HepG2 (cell line): ENCODE measurements around the gene SMKR1. TPM values are rescaled to one million over a fixed set of nuclear protein-coding genes. Genes with fewer than 3 reads are reported as not detected.

Source experiments
- ATAC-seq: fragments of 200-7000 bp; cut with Tn5 transposase; 3 replicates; pipeline ENCODE4 v1.9.1; 2020; ENCODE audit warnings: mild to moderate bottlenecking, moderate library complexity
- BruUV-seq: library from RNA; stranded (reverse); fragments of 400-500 nt; replicated peaks from 2 replicates; lab custom pipeline; 2021; lab: Mats Ljungman, UMichigan
- CTCF ChIA-PET: fragments of 300-600 bp; formaldehyde crosslinking; extraction: SDS; loops from one replicate; lab custom pipeline; 2021; ENCODE audit warnings: low total read pairs, inconsistent platforms, low intra/inter-chr PET ratio; lab: Yijun Ruan, JAX
- POLR2A ChIA-PET: fragments of 350-600 bp; sonication (Branson Sonifier 250); formaldehyde crosslinking; loops from one replicate; lab custom pipeline; 2020; ENCODE audit warnings: antibody characterized with exemption, inconsistent platforms; lab: Yijun Ruan, JAX
- DNase-seq: peaks from one replicate; pipeline ENCODE4 v3.0.0-alpha.2; 2015; ENCODE audit warnings: low spot score
- FAIRE-seq: peaks from 3 replicates; lab custom pipeline; 2011; peaks lifted over from hg19 to GRCh38; lab: Jason Lieb, UNC
- H2AFZ ChIP-seq: one replicate; pipeline ENCODE4 v1.6.1; 2011; ENCODE audit warnings: low read length, inconsistent platforms
- H3K27ac ChIP-seq: fragments of 300-600 bp; 3 replicates; pipeline ENCODE4 v1.8.0; 2011; ENCODE audit warnings: mixed run types, mild to moderate bottlenecking, mixed read lengths, low read length, inconsistent platforms; ENCODE audit not compliant: insufficient read depth; ENCODE audit errors: extremely low read length
- H3K27me3 ChIP-seq, 2 experiments: fragments of 200-600 bp in 1 of 2; 2 replicates in 1 of 2; 3 replicates in 1 of 2; pipeline versions ENCODE4 v1.6.0 to v1.8.0; 2011; ENCODE audit warnings: low read length in 2 of 2, mild to moderate bottlenecking in 2 of 2, moderate library complexity in 2 of 2, inconsistent platforms in 1 of 2; ENCODE audit not compliant: insufficient read depth in 2 of 2, control insufficient read depth in 1 of 2
- H3K36me3 ChIP-seq, 2 experiments: fragments of 200-600 bp in 1 of 2; replicated peaks in 1 of 2; 2 replicates in 1 of 2; 3 replicates in 1 of 2; pipeline versions ENCODE4 v1.5.1 to v1.8.0; 2011; ENCODE audit warnings: low read length in 2 of 2, inconsistent platforms in 1 of 2; ENCODE audit not compliant: insufficient read depth in 2 of 2, control insufficient read depth in 1 of 2
- H3K4me1 ChIP-seq: 2 replicates; pipeline ENCODE4 v1.5.1; 2012; ENCODE audit warnings: low read length, inconsistent platforms; ENCODE audit not compliant: insufficient read depth
- H3K4me2 ChIP-seq: 2 replicates; pipeline ENCODE4 v1.6.0; 2011; ENCODE audit warnings: low read depth, low read length, inconsistent platforms
- H3K4me3 ChIP-seq, 3 experiments: fragments of 200-600 bp in 1 of 3; sonication (generic), shearing (Covaris generic) in 1 of 3; replicated peaks in 1 of 3; 2 replicates each; pipeline ENCODE4 v1.5.1; 2011 to 2016; ENCODE audit warnings: low read length in 3 of 3, inconsistent platforms in 2 of 3, low read depth in 2 of 3, mild to moderate bottlenecking in 2 of 3, control low read depth in 1 of 3, mixed read lengths in 1 of 3; ENCODE audit not compliant: insufficient read depth in 1 of 3
- H3K79me2 ChIP-seq: one replicate; pipeline ENCODE4 v1.6.1; 2011; ENCODE audit warnings: low read length, inconsistent platforms; ENCODE audit not compliant: insufficient read depth
- H3K9ac ChIP-seq: 2 replicates; pipeline ENCODE4 v1.6.0; 2011; ENCODE audit warnings: mild to moderate bottlenecking, low read depth, low read length, inconsistent platforms; ENCODE audit not compliant: insufficient read depth
- H3K9me3 ChIP-seq: 2 replicates; pipeline ENCODE4 v1.5.1; 2012; ENCODE audit warnings: mild to moderate bottlenecking, low read length
- H4K20me1 ChIP-seq: 2 replicates; pipeline ENCODE4 v1.6.0; 2011; ENCODE audit warnings: inconsistent platforms, mild to moderate bottlenecking, low read length, moderate library complexity; ENCODE audit not compliant: insufficient read depth
- POLR2G ChIP-seq: fragments of 200-400 bp; formaldehyde crosslinking; IDR thresholded peaks from 2 replicates; pipeline ENCODE4 v1.6.1; 2018; ENCODE audit warnings: mild to moderate bottlenecking, low read depth, low read length, moderate library complexity
- SMARCC2 ChIP-seq: fragments of 450-650 bp; IDR thresholded peaks from 2 replicates; pipeline ENCODE4 v1.6.1; 2017; ENCODE audit warnings: antibody characterized with exemption, mild to moderate bottlenecking
- ZNF431 ChIP-seq: sonication (generic); formaldehyde crosslinking; IDR thresholded peaks from 2 replicates; pipeline ENCODE4 v1.9.0; 2022; ENCODE audit warnings: missing genetic modification reagents, low read depth, mild to moderate bottlenecking, borderline replicate concordance
- ZNF530 ChIP-seq: sonication (generic); formaldehyde crosslinking; IDR thresholded peaks from 2 replicates; pipeline ENCODE4 v1.5.0; 2020; ENCODE audit warnings: low read depth, mild to moderate bottlenecking, missing genetic modification reagents
- ZNF678 ChIP-seq: sonication (generic); formaldehyde crosslinking; IDR thresholded peaks from 2 replicates; pipeline ENCODE4 v1.4.0; 2020; ENCODE audit warnings: mild to moderate bottlenecking, missing genetic modification reagents
- ZNF83 ChIP-seq: sonication (generic); formaldehyde crosslinking; IDR thresholded peaks from 2 replicates; pipeline ENCODE4 v1.4.0; 2020; ENCODE audit warnings: missing genetic modification reagents, mild to moderate bottlenecking, borderline replicate concordance
- WGBS: methylation state at CpG from one replicate; pipeline ENCODE4 v1.1.6; 2017; ENCODE audit warnings: low lambda C conversion rate; 5-methylcytosine and 5-hydroxymethylcytosine counted together
- in situ Hi-C: cut with HindIII; loops from 2 replicates; pipeline ENCODE4 v1.10.0; 2017; ENCODE audit warnings: low pct_unique_long_range_greater_than_20kb; ENCODE audit not compliant: extremely low pct_ligation_motif_present
- intact Hi-C: fragments of 100-400 bp; cut with micrococcal nuclease; formaldehyde crosslinking; loops from one replicate; pipeline ENCODE4 v1.10.0; 2022; ENCODE audit not compliant: unreplicated experiment
- polyA plus RNA-seq, 8 experiments: library from polyadenylated mRNA; depleted of rRNA in 3 of 8; stranded (reverse) in 7 of 8; unstranded in 1 of 8; fragments of >200 nt; fragmentation: Illumina TruSeq in 4 of 8; extraction: Trizol in 4 of 8; gene quantifications; 2 replicates each; pipeline versions ENCODE4 v1.2.1 to v1.2.3, GENCODE V29; 2011 to 2016; ENCODE audit warnings: low read depth in 4 of 8, missing spikeins in 1 of 8, mixed read lengths in 1 of 8; ENCODE audit not compliant: insufficient read depth in 1 of 8
- total RNA-seq, 5 experiments: library from RNA; depleted of rRNA; stranded (reverse); fragments of >200 nt; fragmentation: Illumina TruSeq; extraction: Trizol; gene quantifications; 2 replicates each; pipeline ENCODE4 v1.2.3, GENCODE V29; 2016; ENCODE audit warnings: low read depth in 1 of 5
- TF ChIP-seq, protein P1 (sequence below): sonication (generic); formaldehyde crosslinking; IDR thresholded peaks from 2 replicates; pipeline ENCODE4 v1.5.1; 2020; ENCODE audit warnings: mild to moderate bottlenecking, missing genetic modification reagents
- TF ChIP-seq, protein P2 (sequence below): sonication (generic); formaldehyde crosslinking; IDR thresholded peaks from 2 replicates; pipeline ENCODE4 v1.5.0; 2020; ENCODE audit warnings: mild to moderate bottlenecking, missing genetic modification reagents, borderline replicate concordance
- TF ChIP-seq, protein P3 (sequence below): sonication (generic); formaldehyde crosslinking; IDR thresholded peaks from 2 replicates; pipeline ENCODE4 v1.5.0; 2020; ENCODE audit warnings: mild to moderate bottlenecking, missing genetic modification reagents, borderline replicate concordance

The SMKR1 gene
- total and polyA plus RNA-seq, 2 of the 13 experiments (the other 11 are each of a cell fraction or from before 2014, with no cell fraction given), result 0.07 TPM; not detected in 1

DNA sequence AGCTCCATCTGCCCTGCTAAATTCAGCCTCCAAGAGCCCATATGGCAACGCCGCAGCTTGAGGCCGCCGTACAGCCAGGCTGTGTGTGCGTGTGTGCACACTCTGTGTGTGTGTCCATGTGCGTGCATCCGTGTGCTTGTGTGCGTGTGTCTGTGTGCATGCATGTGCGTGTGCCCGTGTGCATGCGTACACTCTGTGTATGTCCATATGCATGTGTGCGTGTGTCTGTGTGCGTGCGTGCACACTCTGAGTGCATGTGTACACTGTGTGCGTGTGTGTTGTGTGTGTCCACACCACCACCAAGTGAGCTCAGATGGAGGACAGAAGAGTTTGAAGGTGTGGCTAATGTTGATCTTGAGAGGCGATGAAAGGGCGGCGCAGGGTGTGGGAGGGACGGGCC lies 30.0 kb downstream of the SMKR1 start:
- POLR2A ChIA-PET, result no interaction called here
- Histone ChIP-seq H3K9me3 (no peaks in the 10 kb centered on the region), H3K27ac (no peak overlapping the region), H3K79me2 (no peaks in the 10 kb centered on the region), H3K4me3 (no peak overlapping the region), H3K36me3 (no peaks in the 10 kb centered on the region), H3K4me2 (no peak overlapping the region), H3K9ac (no peak overlapping the region), H4K20me1 (no peaks in the 10 kb centered on the region), H3K4me1 (peaks cover 18% of the 10 kb centered on the region), H3K27me3 (no peaks in the 10 kb centered on the region), H2AFZ (no peak overlapping the region)
- DNase-seq, result no peak
- CTCF ChIA-PET, result no interaction called here
- no TSS peak for BruUV-seq
- in situ Hi-C loops, result no loop called here
- no peak for FAIRE-seq
- no peak for ATAC-seq
- 73% methylated on average over 15 of the region's 19 CpGs for WGBS
- intact Hi-C loops, result no loop called here
- TF ChIP-seq, protein P1, sequence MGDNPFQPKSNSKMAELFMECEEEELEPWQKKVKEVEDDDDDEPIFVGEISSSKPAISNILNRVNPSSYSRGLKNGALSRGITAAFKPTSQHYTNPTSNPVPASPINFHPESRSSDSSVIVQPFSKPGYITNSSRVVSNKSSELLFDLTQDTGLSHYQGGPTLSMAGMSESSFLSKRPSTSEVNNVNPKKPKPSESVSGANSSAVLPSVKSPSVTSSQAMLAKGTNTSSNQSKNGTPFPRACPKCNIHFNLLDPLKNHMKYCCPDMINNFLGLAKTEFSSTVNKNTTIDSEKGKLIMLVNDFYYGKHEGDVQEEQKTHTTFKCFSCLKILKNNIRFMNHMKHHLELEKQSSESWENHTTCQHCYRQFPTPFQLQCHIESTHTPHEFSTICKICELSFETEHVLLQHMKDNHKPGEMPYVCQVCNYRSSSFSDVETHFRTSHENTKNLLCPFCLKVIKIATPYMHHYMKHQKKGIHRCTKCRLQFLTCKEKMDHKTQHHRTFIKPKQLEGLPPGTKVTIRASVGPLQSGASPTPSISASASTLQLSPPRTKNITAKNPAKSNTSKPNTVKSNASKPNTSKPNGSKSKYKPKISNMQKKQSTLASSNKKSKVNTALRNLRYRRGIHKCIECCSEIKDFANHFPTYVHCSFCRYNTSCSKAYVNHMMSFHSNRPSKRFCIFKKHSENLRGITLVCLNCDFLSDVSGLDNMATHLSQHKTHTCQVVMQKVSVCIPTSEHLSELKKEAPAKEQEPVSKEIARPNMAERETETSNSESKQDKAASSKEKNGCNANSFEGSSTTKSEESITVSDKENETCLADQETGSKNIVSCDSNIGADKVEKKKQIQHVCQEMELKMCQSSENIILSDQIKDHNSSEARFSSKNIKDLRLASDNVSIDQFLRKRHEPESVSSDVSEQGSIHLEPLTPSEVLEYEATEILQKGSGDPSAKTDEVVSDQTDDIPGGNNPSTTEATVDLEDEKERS, result no peak
- TF ChIP-seq, protein P2, sequence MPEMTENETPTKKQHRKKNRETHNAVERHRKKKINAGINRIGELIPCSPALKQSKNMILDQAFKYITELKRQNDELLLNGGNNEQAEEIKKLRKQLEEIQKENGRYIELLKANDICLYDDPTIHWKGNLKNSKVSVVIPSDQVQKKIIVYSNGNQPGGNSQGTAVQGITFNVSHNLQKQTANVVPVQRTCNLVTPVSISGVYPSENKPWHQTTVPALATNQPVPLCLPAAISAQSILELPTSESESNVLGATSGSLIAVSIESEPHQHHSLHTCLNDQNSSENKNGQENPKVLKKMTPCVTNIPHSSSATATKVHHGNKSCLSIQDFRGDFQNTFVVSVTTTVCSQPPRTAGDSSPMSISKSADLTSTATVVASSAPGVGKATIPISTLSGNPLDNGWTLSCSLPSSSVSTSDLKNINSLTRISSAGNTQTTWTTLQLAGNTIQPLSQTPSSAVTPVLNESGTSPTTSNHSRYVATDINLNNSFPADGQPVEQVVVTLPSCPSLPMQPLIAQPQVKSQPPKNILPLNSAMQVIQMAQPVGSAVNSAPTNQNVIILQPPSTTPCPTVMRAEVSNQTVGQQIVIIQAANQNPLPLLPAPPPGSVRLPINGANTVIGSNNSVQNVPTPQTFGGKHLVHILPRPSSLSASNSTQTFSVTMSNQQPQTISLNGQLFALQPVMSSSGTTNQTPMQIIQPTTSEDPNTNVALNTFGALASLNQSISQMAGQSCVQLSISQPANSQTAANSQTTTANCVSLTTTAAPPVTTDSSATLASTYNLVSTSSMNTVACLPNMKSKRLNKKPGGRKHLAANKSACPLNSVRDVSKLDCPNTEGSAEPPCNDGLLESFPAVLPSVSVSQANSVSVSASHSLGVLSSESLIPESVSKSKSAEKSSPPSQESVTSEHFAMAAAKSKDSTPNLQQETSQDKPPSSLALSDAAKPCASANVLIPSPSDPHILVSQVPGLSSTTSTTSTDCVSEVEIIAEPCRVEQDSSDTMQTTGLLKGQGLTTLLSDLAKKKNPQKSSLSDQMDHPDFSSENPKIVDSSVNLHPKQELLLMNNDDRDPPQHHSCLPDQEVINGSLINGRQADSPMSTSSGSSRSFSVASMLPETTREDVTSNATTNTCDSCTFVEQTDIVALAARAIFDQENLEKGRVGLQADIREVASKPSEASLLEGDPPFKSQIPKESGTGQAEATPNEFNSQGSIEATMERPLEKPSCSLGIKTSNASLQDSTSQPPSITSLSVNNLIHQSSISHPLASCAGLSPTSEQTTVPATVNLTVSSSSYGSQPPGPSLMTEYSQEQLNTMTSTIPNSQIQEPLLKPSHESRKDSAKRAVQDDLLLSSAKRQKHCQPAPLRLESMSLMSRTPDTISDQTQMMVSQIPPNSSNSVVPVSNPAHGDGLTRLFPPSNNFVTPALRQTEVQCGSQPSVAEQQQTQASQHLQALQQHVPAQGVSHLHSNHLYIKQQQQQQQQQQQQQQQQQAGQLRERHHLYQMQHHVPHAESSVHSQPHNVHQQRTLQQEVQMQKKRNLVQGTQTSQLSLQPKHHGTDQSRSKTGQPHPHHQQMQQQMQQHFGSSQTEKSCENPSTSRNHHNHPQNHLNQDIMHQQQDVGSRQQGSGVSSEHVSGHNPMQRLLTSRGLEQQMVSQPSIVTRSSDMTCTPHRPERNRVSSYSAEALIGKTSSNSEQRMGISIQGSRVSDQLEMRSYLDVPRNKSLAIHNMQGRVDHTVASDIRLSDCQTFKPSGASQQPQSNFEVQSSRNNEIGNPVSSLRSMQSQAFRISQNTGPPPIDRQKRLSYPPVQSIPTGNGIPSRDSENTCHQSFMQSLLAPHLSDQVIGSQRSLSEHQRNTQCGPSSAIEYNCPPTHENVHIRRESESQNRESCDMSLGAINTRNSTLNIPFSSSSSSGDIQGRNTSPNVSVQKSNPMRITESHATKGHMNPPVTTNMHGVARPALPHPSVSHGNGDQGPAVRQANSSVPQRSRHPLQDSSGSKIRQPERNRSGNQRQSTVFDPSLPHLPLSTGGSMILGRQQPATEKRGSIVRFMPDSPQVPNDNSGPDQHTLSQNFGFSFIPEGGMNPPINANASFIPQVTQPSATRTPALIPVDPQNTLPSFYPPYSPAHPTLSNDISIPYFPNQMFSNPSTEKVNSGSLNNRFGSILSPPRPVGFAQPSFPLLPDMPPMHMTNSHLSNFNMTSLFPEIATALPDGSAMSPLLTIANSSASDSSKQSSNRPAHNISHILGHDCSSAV (CRISPR knock-in tag), result no peak
- TF ChIP-seq POLR2G, result no peak
- TF ChIP-seq, protein P3, sequence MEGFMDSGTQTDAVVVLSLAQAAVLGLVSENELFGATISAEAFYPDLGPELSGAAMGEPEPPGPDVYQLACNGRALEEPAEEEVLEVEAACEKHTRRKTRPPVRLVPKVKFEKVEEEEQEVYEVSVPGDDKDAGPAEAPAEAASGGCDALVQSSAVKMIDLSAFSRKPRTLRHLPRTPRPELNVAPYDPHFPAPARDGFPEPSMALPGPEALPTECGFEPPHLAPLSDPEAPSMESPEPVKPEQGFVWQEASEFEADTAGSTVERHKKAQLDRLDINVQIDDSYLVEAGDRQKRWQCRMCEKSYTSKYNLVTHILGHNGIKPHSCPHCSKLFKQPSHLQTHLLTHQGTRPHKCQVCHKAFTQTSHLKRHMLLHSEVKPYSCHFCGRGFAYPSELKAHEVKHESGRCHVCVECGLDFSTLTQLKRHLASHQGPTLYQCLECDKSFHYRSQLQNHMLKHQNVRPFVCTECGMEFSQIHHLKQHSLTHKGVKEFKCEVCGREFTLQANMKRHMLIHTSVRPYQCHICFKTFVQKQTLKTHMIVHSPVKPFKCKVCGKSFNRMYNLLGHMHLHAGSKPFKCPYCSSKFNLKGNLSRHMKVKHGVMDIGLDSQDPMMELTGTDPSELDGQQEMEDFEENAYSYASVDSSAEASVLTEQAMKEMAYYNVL (CRISPR knock-in tag), result no peak
- no peak for TF ChIP-seq ZNF431
- no peak for TF ChIP-seq ZNF530 (CRISPR knock-in tag)
- TF ChIP-seq SMARCC2, result no peak
- TF ChIP-seq ZNF678 (CRISPR knock-in tag), result no peak
- no peak for TF ChIP-seq ZNF83 (CRISPR knock-in tag)
